ENCODE measurements around the gene ERFE. TPM values are rescaled to one million over a fixed set of nuclear protein-coding genes. Genes with fewer than 3 reads are reported as not detected.

ERFE gene
- total RNA-seq, 2 donors from 2014 or later = 0.66 TPM; not detected in 1

DNA sequence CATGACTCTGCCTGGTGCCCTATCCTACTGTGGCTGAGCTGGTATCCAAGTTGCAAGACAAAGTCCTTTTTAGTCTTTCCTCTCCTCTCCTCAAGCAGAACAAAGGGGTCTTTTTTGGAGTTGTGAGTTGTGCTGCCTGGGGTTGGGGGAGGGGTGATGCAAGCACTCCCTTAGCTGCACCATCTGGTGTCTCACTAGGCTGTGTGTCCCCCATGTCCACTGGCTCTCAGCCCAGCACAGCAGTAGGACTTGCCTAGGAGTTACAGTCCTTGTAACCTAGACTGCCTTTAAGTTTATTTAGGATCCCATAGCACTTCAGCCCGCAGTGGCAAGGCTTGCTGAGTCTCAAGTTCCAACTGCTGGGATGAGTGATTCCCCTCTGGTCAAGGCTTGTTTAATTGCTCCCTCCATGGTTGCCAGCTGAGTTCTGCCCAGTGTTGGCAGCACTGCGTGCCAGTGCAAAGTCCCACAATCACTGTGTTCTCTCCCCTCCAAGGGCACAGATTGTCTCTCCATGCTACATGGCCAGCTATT is 57.9 kb downstream of the ERFE start:
- Histone ChIP-seq H3K4me3 (no peak overlapping the region), H3K4me1 (no peaks in the 10 kb centered on the region), H3K9me3 (no peaks in the 10 kb centered on the region), H3K27ac (no peak overlapping the region), H3K36me3 (replicated peaks in 1 of 2; ENCODE audit: insufficient read depth in 1 of 2, low read depth in 2 of 2) (no peaks in the 10 kb centered on the region), H3K27me3 (no peaks in the 10 kb centered on the region)
- intact Hi-C loops (cut with DNase I) = no loop called here
- DNase-seq = no peak
- 83 to 90% methylated on average over 1 to 2 of the region's 2 CpGs for WGBS, 2 donors
- TF ChIP-seq, protein P1, sequence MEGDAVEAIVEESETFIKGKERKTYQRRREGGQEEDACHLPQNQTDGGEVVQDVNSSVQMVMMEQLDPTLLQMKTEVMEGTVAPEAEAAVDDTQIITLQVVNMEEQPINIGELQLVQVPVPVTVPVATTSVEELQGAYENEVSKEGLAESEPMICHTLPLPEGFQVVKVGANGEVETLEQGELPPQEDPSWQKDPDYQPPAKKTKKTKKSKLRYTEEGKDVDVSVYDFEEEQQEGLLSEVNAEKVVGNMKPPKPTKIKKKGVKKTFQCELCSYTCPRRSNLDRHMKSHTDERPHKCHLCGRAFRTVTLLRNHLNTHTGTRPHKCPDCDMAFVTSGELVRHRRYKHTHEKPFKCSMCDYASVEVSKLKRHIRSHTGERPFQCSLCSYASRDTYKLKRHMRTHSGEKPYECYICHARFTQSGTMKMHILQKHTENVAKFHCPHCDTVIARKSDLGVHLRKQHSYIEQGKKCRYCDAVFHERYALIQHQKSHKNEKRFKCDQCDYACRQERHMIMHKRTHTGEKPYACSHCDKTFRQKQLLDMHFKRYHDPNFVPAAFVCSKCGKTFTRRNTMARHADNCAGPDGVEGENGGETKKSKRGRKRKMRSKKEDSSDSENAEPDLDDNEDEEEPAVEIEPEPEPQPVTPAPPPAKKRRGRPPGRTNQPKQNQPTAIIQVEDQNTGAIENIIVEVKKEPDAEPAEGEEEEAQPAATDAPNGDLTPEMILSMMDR (IDR thresholded peaks at IDR 0.05) = no peak
- no peak for ATAC-seq

Other genes starting within 250 kb of the ERFE start
- gene UBE2F, start 192.0 kb upstream of the ERFE start, total RNA-seq = 10 to 100 TPM; 67.7 to 69.9 TPM
- gene SCLY, start 98.0 kb upstream of the ERFE start, total RNA-seq = 10 to 100 TPM; 18.5 to 32.4 TPM
- not detected for gene ESPNL, start 58.6 kb upstream of the ERFE start, total RNA-seq
- gene KLHL30, start 20.3 kb upstream of the ERFE start, total RNA-seq = under 1 TPM; 0.26 to 0.66 TPM
- 10 to 100 TPM; 22.8 to 44.8 TPM for gene ILKAP, start 44.7 kb downstream of the ERFE start, total RNA-seq
- gene HES6, start 81.1 kb downstream of the ERFE start, total RNA-seq = 10 to 100 TPM; 15.5 to 29.3 TPM
- gene PER2, start 129.6 kb downstream of the ERFE start, total RNA-seq = 10 to 100 TPM; 10.9 to 21.8 TPM
- gene TRAF3IP1, start 161.5 kb downstream of the ERFE start, total RNA-seq = 10 to 100 TPM in 1 of 2 donors, 1 to 10 TPM in 1; 5.4 to 10.9 TPM

Data from body of pancreas (tissue), 4 donors.